GM12878 (cell line): ENCODE measurements around the gene DQX1. TPM values are rescaled to one million over a fixed set of nuclear protein-coding genes. Genes with fewer than 3 reads are reported as not detected.
A peak's percentile ranks its signal among the peaks of the same experiment; 100 is the strongest.

Experiments
- ASH2L ChIP-seq: fragments of 300-600, 200-600 bp; sonication (generic); IDR thresholded peaks from 2 replicates; pipeline ENCODE4 v1.6.1; 2017; ENCODE audit warnings: low read depth, mild to moderate bottlenecking, borderline replicate concordance
- E2F4 ChIP-seq: IDR thresholded peaks from 2 replicates; pipeline ENCODE4 v1.6.1; 2012; ENCODE audit warnings: low read depth, low read length, improper control_type of control experiment
- E4F1 ChIP-seq: fragments of 450-650 bp; IDR thresholded peaks from 2 replicates; pipeline ENCODE4 v1.6.1; 2018; ENCODE audit warnings: borderline replicate concordance, mild to moderate bottlenecking; ENCODE audit not compliant: partially characterized antibody
- MTA3 ChIP-seq: IDR thresholded peaks from 2 replicates; pipeline ENCODE4 v1.6.1; 2012; ENCODE audit warnings: low read length, inconsistent platforms, borderline replicate concordance
- NFYB ChIP-seq: IDR thresholded peaks from 2 replicates; pipeline ENCODE4 v1.6.1; 2011; ENCODE audit warnings: low read depth, mild to moderate bottlenecking, low read length, improper control_type of control experiment, moderate library complexity; ENCODE audit not compliant: insufficient read depth
- NR2C2 ChIP-seq: IDR thresholded peaks from 2 replicates; pipeline ENCODE4 v1.6.1; 2011; ENCODE audit warnings: borderline replicate concordance, low read depth; ENCODE audit not compliant: control insufficient read depth, insufficient read length
- RCOR1 ChIP-seq: conservative IDR thresholded peaks from 2 replicates; pipeline ENCODE4 v1.6.1; 2012; ENCODE audit warnings: low read depth, low read length, improper control_type of control experiment
- SIX5 ChIP-seq: IDR thresholded peaks from 2 replicates; pipeline ENCODE4 v1.6.1; 2011; ENCODE audit warnings: mild to moderate bottlenecking, low read depth, low read length, moderate library complexity; ENCODE audit not compliant: severe bottlenecking
- TARDBP ChIP-seq: IDR thresholded peaks from 2 replicates; pipeline ENCODE4 v1.6.1; 2016; ENCODE audit warnings: borderline replicate concordance
- ZNF207 ChIP-seq: fragments of 450-650 bp; IDR thresholded peaks from 2 replicates; pipeline ENCODE4 v1.6.1; 2014; ENCODE audit warnings: antibody characterized with exemption, mild to moderate bottlenecking, borderline replicate concordance
- ZNF622 ChIP-seq: fragments of 450-650 bp; IDR thresholded peaks from 2 replicates; pipeline ENCODE4 v1.6.1; 2017; ENCODE audit warnings: mild to moderate bottlenecking, inconsistent platforms
- polyA plus RNA-seq, 11 experiments: library from polyadenylated mRNA; depleted of rRNA in 4 of 11; unstranded in 6 of 11; stranded (reverse) in 5 of 11; fragments of >200 nt; fragmentation: Nextera tagmentation in 4 of 11; fragmentation: Illumina TruSeq in 1 of 11; extraction: Ambion mirVana in 4 of 11; extraction: Trizol in 1 of 11; gene quantifications; 1 replicate in 1 of 11; 2 replicates in 10 of 11; pipeline versions ENCODE4 v1.2.1 to v1.2.3, GENCODE V29; 2011 to 2016; ENCODE audit warnings: inconsistent platforms in 2 of 11, missing spikeins in 2 of 11, low read depth in 1 of 11
- total RNA-seq, 4 experiments: library from RNA; depleted of rRNA in 3 of 4; stranded (reverse); fragments of >200 nt in 3 of 4; fragmentation: Illumina TruSeq in 1 of 4; extraction: Trizol in 1 of 4; gene quantifications; 2 replicates each; pipeline versions ENCODE4 v1.2.1 to v1.2.3, GENCODE V29; 2013 to 2021
- TF ChIP-seq, protein P1 (sequence below): IDR thresholded peaks from 2 replicates; pipeline ENCODE4 v1.6.1; 2012; ENCODE audit warnings: low read depth, low read length, improper control_type of control experiment
- TF ChIP-seq, protein P2 (sequence below): IDR thresholded peaks from 2 replicates; pipeline ENCODE4 v1.6.1; 2012; ENCODE audit warnings: improper control_type of control experiment, low read depth, low read length; ENCODE audit not compliant: insufficient replicate concordance
- TF ChIP-seq, protein P3 (sequence below): fragments of 450-650 bp; IDR thresholded peaks from 2 replicates; pipeline ENCODE4 v1.6.1; 2016; ENCODE audit warnings: mild to moderate bottlenecking, moderate library complexity, borderline replicate concordance

The DQX1 gene
- total and polyA plus RNA-seq, 10 of the 15 experiments (the other 5 are each of a cell fraction or from before 2014, with no cell fraction given), result 0.34 to 2.1 (median 0.86) TPM

DNA sequence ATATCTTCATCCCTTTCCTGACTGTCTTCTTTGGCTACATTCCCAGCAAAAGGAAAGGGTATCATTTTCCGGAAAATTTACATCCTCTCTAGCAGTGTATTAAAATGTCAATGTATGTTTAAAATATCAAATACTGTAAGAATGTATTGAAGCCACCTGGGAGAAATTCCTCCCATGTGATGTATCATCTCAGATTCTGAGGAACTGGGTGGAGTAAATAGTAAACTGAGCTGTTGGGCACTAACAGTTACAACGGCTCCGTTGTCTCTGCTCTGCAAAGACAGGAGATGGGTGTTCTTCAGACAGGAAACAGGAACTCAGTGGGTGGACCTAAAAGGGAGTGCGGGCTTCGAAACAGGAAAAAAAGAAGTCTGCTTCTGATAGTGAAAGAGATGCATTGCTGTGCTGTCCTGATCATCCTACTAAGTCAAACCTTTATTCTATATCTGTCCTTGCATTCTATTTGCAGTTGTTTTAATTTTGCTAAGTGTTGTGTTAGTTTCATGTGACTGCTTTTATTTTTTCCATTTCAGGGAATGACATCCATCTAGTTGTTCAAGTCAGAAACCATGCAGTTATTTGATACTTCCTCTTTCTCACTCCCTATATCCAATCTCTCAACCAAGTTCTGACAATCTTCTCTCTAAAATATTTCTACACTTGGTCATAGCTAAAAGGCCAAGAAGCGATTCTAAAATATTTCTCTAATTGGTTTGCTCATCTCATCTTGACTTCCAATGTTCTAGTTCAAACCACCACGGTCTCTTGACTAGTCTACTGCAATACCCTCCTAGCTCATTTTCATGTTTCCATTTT, 47.9 kb upstream of the DQX1 start (continued):
- TF ChIP-seq E4F1 (no peak), NR2C2 (no peak), RCOR1 (no peak), ZNF207 (no peak), E2F4 (no peak), ZNF622 (no peak), TARDBP (no peak), MTA3 (0 out of 2 replicates have a peak, but pooled peaks have one; percentile 41), SIX5 (no peak), ASH2L (no peak), NFYB (no peak)
- TF ChIP-seq, protein P1, sequence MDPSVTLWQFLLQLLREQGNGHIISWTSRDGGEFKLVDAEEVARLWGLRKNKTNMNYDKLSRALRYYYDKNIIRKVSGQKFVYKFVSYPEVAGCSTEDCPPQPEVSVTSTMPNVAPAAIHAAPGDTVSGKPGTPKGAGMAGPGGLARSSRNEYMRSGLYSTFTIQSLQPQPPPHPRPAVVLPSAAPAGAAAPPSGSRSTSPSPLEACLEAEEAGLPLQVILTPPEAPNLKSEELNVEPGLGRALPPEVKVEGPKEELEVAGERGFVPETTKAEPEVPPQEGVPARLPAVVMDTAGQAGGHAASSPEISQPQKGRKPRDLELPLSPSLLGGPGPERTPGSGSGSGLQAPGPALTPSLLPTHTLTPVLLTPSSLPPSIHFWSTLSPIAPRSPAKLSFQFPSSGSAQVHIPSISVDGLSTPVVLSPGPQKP, result no peak
- TF ChIP-seq, protein P2, sequence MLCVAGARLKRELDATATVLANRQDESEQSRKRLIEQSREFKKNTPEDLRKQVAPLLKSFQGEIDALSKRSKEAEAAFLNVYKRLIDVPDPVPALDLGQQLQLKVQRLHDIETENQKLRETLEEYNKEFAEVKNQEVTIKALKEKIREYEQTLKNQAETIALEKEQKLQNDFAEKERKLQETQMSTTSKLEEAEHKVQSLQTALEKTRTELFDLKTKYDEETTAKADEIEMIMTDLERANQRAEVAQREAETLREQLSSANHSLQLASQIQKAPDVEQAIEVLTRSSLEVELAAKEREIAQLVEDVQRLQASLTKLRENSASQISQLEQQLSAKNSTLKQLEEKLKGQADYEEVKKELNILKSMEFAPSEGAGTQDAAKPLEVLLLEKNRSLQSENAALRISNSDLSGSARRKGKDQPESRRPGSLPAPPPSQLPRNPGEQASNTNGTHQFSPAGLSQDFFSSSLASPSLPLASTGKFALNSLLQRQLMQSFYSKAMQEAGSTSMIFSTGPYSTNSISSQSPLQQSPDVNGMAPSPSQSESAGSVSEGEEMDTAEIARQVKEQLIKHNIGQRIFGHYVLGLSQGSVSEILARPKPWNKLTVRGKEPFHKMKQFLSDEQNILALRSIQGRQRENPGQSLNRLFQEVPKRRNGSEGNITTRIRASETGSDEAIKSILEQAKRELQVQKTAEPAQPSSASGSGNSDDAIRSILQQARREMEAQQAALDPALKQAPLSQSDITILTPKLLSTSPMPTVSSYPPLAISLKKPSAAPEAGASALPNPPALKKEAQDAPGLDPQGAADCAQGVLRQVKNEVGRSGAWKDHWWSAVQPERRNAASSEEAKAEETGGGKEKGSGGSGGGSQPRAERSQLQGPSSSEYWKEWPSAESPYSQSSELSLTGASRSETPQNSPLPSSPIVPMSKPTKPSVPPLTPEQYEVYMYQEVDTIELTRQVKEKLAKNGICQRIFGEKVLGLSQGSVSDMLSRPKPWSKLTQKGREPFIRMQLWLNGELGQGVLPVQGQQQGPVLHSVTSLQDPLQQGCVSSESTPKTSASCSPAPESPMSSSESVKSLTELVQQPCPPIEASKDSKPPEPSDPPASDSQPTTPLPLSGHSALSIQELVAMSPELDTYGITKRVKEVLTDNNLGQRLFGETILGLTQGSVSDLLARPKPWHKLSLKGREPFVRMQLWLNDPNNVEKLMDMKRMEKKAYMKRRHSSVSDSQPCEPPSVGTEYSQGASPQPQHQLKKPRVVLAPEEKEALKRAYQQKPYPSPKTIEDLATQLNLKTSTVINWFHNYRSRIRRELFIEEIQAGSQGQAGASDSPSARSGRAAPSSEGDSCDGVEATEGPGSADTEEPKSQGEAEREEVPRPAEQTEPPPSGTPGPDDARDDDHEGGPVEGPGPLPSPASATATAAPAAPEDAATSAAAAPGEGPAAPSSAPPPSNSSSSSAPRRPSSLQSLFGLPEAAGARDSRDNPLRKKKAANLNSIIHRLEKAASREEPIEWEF, result no peak
- TF ChIP-seq, protein P3, sequence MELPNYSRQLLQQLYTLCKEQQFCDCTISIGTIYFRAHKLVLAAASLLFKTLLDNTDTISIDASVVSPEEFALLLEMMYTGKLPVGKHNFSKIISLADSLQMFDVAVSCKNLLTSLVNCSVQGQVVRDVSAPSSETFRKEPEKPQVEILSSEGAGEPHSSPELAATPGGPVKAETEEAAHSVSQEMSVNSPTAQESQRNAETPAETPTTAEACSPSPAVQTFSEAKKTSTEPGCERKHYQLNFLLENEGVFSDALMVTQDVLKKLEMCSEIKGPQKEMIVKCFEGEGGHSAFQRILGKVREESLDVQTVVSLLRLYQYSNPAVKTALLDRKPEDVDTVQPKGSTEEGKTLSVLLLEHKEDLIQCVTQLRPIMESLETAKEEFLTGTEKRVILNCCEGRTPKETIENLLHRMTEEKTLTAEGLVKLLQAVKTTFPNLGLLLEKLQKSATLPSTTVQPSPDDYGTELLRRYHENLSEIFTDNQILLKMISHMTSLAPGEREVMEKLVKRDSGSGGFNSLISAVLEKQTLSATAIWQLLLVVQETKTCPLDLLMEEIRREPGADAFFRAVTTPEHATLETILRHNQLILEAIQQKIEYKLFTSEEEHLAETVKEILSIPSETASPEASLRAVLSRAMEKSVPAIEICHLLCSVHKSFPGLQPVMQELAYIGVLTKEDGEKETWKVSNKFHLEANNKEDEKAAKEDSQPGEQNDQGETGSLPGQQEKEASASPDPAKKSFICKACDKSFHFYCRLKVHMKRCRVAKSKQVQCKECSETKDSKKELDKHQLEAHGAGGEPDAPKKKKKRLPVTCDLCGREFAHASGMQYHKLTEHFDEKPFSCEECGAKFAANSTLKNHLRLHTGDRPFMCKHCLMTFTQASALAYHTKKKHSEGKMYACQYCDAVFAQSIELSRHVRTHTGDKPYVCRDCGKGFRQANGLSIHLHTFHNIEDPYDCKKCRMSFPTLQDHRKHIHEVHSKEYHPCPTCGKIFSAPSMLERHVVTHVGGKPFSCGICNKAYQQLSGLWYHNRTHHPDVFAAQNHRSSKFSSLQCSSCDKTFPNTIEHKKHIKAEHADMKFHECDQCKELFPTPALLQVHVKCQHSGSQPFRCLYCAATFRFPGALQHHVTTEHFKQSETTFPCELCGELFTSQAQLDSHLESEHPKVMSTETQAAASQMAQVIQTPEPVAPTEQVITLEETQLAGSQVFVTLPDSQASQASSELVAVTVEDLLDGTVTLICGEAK, result peak; percentile 47; the same call in 1 of the 2 replicates
